NCI-H748 treated with DMSO at 0.1 percent for 48 hours (cell line): ENCODE data around the gene IGSF23.
"Not testable (repeated sequence)": the region's sequence is repeated elsewhere in the genome, so short reads cannot be mapped to it uniquely, and the experiment has no call there.

ENCODE experiments used
- DNase-seq: peaks from one replicate; lab custom pipeline; 2025; lab: John Stamatoyannopoulos, UW

The IGSF23 gene

DNA sequence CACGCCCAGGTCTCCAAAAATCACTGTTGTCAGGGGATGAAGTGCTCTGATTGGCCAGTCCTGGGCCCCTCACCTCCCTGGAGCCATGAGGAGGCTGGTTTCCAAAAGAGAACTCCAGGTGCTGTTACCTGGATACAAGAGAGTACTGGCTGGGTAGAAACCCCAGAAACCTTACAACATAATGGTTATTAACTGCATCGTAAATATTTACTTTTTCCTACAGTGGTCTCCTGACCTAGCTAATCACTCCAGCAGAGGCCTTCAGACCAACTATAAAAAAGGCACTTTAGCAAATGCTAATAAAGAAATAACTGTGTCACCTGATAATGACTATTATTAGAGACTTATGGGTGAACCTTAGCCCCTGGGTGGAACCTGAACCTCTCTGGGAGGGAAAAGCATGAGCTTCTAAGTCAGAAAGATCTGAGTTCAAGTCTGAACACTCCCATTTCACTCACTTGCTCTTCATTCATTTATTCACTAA lies 1.5 kb upstream of the IGSF23 start:
- DNase-seq: peak; percentile 98

DNA sequence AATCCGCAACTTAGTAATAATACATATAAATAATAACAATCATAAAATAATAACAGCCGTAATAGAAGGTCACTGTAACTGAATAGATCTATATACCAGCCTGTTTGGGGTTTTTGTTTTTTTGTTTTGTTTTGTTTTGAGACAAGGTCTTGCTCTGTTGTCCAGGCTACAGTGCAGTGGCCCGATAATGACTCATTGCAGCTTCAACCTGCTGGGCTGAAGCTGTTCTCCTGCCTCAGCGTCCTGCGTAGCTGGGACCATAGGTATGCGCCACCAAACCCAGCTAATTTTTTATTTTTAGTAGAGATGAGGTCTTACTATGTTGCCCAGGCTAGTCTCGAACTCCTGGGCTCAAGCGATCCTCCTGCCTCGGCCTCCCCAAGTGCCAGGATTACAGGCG lies 950 bp downstream of the IGSF23 start:
- DNase-seq: no peak

DNA sequence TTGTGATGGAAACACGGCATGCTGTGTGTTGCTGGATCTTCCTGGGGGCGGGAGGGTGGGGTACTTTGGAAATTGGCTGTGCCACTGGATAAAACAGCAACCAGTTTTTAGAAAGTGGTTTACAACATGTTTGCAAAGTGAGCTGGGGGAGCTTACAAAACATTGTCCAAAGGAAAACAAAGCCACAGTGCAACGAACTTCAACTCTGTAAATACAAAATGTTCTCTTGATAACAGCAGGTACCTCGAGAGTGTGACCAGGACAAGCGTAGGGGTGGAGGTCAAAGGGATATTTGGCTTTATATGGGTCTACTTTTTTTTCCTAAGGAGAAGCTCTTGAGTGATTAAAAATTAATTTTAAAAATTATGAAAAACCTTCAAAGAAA lies 2.5 kb downstream of the IGSF23 start:
- no peak for DNase-seq

DNA sequence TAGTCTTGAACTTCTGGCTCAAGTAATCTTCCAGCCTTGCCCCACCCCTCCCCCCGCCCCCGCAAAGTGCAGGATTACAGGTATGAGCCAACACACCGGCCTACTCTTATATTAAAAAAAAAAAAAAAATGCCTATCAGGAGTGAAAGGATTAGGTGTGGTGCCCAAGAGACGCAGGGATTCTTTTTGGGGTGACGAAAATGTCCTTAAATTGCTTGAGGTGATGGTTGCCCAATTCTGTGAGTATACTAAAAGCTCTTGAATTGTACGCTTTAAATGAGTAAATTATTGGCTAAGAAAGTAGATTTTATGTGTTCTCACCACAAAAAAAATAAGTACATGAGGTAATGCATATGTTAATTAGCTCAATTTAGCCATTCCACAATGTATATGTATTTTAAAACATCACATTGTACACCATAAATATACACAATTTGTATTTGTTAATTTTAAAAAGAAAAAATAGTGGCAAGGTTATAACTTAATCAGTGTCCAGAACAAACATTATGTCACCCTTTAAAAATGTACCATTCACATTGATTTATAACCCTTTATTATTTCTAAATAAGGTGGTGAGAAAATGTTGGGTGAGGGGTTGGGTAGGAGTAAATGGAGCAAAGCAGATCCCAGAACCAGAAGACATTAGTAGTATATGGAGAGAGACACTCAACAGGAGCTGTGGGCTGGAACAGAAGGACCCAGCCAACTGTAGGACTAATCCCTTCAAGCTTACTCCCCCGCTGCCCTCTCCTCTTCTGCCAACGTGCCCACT lies 3.9 kb downstream of the IGSF23 start:
- DNase-seq: no peak

DNA sequence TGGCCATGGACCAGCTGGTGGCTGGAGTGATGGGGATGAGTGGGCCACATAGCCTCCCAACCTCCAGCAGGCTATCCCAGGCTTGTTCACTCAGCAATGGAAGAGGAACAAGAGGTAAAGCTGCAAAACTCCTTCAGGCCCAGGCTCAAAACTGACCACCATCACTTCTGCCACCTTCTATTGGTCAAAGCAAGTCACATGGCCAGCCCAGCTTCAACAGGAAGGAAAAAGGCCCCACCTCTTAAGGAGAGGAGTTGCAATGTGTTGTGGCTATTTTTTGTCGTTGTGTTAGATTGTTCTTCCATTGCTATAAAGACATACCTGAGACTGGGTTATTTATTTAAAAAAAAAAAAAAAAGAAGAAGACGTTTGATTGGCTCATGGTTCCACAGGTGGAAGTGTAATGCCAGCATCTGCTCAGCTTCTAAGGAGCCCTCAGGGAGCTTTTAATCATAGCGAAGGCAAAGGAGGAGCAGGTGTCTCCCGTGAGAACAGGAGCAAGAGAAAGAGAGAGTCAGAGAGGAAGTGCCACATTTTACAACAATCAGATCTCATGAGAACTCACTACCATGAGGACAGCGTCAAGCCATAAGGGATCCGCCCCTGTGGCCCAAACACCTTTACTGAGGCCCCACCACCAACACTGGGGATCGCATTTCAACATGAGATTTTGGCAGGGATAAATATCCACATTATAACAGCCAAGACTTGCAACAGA lies 5.4 kb downstream of the IGSF23 start:
- no peak for DNase-seq

DNA sequence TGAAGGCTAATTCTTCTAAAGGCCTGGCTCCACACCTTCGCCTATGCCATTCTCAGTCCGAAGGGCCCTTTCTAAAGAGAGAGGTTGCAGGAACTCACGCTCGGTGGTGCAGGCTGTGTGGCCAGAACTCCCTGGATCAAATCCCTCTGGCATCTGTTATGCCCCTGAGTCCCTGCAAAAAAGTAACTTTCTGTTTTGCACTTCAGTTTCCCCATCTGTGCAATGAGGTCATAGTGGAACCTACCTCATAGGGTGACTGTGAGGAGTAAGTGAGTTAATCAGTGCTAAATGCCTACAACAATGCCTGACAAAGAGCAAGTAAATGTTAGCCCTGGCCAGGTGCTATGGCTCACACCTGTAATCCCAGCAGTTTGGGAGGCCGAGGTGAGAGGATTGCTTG lies 7.3 kb downstream of the IGSF23 start:
- DNase-seq: no peak

DNA sequence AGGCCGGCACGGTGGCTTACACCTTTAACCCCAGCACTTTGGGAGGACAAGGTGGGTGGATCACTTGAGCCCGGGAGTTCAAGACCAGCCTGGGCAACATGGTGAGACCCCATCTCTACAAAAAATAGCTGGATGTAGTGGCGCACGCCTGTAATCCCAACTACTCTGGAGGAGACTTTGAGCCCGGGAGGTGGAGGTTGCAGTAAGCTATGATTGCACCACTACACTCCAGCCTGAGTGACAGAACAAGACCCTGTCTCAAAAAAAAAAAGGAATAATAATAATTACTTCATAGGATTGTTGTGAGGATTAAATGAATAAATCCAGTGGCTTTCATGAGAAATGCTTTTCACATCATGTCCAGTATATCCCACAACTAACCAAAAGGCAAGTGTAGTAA lies 8.0 kb downstream of the IGSF23 start:
- no peak for DNase-seq

DNA sequence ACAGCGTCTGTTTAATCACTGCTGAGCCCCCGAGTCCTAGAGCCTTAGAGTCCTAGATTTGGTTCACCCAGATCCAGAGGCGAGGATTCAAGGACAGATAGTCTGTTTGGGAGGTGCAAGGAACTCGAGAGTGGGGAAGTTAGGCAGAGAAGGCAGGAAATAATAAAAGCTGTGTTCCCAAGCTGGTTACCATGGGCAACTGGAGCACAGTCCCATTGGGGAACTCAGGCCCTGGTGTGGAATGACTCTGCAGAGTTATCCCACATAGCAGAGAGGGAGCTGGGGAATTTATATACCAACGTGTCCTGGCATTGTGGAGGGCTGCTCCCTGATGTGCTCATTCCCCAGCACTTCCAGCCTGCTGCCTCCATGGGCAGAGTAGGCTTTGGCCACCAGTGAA lies 9.7 kb downstream of the IGSF23 start:
- no peak for DNase-seq

DNA sequence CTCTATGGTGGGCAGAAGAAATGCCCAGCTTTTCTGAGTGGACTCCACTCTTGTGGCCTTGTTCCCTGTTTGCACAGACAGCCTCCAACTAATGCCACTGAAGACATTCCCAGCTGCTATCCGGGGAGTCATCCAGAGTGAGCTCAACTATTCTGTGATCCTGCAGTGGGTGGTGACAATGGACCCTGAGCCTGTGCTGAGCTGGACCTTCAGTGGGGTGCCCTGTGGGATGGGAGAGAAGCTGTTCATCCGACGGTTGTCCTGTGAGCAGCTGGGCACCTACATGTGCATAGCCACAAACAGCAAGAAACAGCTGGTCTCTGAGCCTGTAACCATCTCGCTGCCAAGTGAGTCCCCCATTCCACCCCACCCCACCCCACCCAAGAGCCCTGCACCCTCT lies 10.3 kb downstream of the IGSF23 start:
- DNase-seq: no peak

DNA sequence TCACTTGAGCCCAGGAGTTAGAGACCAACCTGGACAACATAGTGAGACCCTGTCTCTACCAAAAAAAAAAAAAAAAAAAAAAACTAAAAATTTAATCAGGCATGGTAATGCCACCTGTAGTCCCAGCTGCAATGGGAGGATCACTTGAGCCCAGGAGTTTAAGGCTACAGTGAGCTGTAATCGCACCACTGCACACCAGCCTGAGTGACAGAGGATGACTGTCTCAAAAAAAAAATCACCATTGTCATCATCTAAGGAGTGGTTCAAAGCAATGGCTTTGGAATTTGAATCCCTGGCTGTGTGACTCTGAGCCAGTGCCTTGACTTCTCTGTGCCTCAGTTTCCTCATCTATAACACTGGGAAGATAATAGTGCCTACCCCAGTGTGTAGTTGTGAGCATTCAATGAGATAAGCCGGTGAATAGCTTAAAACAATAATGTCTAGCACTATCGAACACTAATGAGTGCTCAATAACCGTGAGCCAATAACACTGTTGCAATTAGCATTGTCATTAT lies 11.5 kb downstream of the IGSF23 start:
- DNase-seq: no peak

DNA sequence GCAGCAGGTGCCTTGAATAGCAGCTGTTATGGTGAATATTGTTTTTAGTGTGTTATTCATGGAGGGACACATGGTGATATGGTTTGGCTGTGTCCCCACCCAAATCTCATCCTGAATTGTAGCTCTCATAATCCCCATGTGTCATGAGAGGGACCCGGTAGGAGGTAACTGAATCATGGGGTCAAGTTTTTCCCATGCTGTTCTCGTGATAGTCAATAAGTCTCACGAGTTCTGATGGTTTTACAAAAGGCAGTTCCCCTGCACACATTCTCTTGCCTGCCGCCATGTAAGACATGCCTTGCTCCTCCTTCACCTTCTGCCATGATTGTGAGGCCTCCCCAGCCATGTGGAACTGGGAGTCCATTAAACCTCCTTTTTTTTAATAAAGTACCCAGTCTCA lies 12.3 kb downstream of the IGSF23 start:
- DNase-seq: not testable (repeated sequence)

DNA sequence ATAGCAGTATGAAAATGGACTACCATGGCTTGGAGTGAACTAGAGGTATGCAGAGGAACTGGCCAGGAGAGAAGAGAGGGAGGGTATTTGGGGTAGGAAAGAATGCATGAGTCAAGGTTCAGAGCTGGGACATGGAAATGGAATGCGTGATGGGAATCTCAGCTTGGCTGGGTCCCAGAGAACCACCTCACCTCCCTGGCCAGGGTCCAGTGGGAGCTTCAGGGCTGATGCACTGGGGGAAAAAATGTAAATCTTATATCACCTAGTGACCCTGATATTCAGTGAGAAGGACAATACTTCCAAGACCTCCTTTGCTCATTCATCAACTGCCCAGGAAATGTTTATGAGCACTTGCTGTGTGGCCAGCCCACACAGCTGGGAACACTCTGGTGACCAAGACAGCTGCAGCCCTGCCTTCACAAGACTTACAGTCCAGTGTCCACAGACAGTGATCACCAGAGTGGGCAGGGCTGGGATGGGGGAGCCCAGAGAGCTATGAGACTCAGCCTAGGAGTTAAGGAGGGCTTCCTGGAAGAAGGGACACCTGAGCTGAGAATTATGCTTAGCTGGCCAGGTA lies 12.8 kb downstream of the IGSF23 start:
- DNase-seq: no peak

DNA sequence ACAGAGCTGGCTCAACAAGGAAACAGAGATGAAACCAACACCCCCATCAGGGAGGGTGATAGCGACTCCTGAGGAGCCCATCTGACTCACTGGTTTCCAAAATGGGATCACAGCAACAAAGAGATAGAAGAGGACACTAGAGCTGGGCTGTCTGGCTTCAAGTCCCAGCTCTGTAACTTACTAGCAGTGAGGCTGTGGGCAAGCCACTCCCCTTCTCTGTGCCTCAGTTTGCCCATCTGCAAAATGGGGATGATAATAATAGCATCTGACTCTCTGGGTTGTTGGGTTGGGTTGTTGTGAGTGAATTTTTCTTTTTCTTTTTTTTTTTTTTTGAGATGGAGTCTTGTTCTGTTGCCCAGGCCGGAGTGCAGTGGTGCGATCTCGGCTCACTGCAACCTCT lies 14.3 kb downstream of the IGSF23 start:
- no peak for DNase-seq

DNA sequence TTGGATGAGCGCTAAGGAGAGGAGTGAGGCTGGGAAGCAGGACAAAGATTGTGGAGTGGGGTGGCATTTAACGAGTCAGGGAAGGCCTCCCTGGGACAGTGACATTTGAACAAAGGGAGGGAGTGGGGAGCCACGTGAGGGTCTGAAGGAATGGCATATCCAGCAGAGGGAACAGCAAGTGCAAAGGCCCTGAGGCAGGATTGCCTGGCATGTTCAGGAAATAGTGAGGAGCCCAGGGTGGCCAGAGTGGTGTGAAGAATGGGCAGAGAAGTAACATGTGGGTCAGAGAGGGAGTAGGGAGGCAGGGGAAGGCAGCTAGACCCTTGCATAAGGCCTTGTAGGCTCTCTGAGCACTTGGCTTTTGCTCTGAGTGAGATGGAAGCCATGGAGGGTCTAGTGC lies 15.4 kb downstream of the IGSF23 start:
- no peak for DNase-seq

DNA sequence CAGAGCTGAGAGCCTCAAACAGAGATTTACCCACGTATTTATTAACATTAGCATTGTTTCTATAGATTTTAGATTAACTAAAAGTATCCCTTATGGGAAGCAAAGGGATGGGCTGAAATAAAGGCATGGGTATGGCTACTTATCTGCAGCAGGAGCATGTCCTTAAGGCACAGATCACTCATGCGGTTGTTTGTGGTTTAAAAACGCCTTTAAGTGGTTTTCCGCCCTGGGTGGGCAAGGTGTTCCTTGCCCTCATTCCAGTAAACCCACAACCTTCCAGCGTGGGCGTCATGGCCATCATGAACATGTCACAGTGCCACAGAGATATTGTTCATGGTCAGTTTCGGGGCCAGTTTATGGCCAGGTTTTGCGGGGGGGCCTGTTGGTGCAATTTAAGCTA lies 18.2 kb downstream of the IGSF23 start:
- not testable (repeated sequence) for DNase-seq

DNA sequence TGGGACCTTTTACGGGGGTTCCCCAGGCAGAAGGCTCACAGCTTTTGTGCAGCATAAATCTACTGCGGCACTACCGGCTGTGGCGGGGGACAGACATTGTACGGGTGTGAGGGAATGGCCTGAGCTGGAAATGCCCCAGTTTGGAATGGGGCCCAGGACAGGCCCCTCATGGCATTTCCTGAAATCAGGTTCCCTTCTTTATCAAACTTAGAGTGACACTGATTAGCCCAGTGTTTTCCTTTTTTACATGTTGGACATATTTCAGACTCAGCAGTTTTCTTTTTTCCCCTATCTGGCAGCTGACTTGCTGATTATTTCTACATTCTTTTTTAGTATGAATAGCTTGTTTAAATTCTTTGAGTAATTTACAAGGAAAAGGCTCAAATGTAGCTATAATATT lies 20.7 kb downstream of the IGSF23 start:
- DNase-seq: not testable (repeated sequence)

DNA sequence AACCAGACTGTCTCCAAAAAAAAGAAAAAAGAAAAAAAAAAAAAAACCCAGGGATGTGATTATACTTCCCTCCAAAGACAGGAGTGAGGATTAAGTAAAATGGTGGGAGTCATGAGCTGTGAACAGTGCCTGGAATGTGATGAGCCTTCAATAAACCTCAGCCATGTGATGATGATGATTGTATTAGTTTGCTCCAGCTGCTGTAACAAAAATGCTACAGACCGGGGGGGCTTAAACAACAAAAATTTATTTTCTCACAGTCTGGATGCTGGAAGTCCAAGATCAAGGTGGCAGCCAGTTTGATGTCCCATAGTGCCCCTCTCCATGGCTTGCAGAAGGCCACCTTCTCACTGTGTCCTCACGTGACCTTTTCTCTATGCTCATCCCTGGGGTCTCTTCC lies 21.4 kb downstream of the IGSF23 start:
- no peak for DNase-seq

DNA sequence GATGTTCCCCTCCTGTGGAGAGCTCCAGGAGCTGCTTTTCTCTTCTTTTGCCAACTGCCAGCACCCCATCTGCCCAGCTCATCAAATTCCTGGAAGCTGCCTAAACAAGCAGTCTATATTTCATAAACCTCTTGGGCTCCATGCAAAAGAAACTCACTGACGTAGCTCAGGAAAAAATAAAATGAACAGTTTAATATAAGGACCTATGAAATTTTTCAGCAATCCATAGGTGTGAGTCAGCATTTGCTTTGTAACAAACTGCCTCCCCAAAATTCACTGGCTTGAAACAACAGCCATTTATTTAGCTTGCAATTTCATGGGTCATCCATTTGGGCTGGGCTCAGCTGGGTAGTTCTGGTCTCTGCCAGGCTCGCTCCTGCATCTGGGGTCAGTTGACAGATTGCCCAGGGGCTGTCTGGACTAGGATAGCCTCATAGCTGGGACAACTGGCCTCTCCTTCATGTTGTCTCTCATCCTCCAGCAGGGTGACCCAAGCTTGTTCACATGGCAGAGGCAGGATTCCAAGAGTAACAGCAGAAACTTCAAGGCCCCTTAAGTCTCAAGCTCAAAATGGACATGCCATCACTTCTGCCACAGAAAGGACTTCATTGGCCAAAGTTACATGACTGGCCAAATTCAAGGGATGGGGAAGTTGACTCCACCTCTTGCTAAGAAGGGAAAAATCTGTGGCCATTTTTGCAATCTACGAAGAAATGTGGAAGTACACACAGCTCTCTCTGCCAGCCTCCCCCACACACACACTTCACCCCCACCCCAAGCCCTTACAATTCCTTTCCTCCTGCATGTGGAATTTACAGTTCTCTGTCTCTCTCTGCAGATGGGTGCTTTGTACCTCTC lies 22.4 kb downstream of the IGSF23 start:
- no peak for DNase-seq

DNA sequence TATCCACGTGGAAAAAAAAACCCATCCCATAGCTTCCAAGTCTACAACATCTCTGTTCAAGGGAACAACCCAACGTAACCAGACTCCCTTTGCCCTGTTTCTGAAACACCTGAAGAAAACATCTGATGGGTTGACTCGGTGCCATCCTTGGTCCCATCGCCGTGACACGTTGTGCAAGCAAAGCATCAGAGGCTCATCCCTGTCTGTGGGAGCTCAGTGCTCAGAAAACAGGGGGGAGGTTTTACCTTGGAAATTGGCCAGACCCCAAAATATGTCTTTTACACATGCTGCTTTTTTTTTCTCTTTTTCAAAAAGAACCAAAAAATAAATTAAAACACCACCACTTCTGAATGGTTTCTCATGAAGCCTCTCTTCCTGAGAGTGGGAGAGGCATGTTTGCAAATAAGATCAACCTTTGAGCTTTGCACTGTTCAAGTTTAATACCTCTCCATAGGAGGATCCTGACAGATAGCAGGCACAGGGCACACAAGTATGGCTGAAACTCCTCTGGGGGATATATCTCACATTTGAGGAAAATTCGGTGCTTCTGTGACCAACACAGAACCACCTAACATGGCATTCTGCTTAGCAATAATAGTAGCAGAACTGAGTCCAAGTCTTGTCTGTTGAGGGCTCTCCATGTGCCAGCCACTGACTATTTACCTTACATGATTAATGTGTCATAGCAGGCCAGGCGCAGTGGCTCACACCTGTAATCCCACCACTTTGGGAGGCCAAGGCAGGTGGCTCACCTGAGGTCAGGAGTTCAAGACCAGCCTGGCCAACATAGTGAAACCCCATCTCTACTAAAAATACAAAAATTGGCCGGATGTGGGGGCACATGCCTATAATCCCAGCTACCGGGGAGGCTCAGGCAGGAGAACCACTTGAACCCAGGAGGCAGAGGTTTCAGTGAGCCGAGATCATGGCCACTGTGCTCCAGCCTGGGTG lies 23.4 kb downstream of the IGSF23 start:
- no peak for DNase-seq

DNA sequence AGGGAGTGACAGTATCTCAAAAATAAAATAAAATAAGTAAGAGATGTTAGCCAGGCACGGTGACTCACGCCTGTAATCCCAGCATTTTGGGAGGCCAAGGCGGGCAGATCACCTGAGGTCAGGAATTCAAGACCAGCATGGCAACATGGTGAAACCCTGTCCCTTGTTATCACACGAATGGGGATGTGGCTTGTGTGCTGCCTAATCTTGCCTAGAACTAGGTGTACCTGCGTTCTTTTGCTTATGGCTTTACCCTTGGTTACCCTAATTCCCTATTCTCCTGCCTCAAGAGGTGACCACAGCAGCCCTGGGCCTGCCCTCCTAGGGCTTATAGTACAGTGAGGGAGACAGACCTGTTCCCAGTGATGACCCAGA lies 24.0 kb downstream of the IGSF23 start:
- no peak for DNase-seq

DNA sequence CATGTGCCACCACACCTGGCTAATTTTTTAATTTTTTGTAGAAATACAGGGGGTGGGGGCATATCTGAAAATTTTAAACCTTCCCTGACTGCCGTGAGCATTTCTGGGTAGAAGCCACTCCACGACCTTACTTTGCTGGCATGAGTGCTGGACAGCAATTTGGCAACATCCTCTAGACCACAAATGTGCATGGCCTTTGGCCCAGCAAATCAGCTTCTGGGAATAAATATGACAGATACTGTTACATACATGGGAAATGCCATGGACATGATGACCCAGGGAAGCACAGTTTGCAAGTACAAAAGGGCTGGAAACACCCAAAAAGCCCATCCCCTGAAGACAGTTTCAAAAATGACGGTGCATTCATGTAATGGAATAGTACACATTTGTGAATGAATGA lies 27.2 kb downstream of the IGSF23 start:
- DNase-seq: no peak
